ENCODE data around the gene EXOC6B. TPM values are rescaled to one million over a fixed set of nuclear protein-coding genes. Genes with fewer than 3 reads are reported as not detected.

Gene EXOC6B
- total RNA-seq, result 31.3 TPM
- 5.9 TPM for polyA plus RNA-seq (ENCODE audit: insufficient read depth, low read depth, low replicate concordance)
- long read RNA-seq, donor 1, full-length matches to known transcripts, result 1 of 15 reads
- long read RNA-seq, donor 1, partial matches to known transcripts, result 14 of 15 reads
- long read RNA-seq, donor 1, other reads (novel, unspliced or antisense), result 0 of 15 reads
- long read RNA-seq, donor 2, result 0 reads
- long read RNA-seq, donor 3, result 0 reads
- long read RNA-seq, donor 4, full-length matches to known transcripts, result 1 of 1 reads
- long read RNA-seq, donor 4, partial matches to known transcripts, result 0 of 1 reads
- long read RNA-seq, donor 4, other reads (novel, unspliced or antisense), result 0 of 1 reads
- long read RNA-seq, donor 5, result 0 reads
- long read RNA-seq, donor 6, result 0 reads
- long read RNA-seq, donor 7, full-length matches to known transcripts, result 2 of 15 reads
- long read RNA-seq, donor 7, partial matches to known transcripts, result 1 of 15 reads
- long read RNA-seq, donor 7, other reads (novel, unspliced or antisense), result 12 of 15 reads
- long read RNA-seq, donor 8, result 0 reads
- long read RNA-seq, donor 9, full-length matches to known transcripts, result 1 of 1 reads
- long read RNA-seq, donor 9, partial matches to known transcripts, result 0 of 1 reads
- long read RNA-seq, donor 9, other reads (novel, unspliced or antisense), result 0 of 1 reads
- long read RNA-seq, donor 10, result 0 reads

DNA sequence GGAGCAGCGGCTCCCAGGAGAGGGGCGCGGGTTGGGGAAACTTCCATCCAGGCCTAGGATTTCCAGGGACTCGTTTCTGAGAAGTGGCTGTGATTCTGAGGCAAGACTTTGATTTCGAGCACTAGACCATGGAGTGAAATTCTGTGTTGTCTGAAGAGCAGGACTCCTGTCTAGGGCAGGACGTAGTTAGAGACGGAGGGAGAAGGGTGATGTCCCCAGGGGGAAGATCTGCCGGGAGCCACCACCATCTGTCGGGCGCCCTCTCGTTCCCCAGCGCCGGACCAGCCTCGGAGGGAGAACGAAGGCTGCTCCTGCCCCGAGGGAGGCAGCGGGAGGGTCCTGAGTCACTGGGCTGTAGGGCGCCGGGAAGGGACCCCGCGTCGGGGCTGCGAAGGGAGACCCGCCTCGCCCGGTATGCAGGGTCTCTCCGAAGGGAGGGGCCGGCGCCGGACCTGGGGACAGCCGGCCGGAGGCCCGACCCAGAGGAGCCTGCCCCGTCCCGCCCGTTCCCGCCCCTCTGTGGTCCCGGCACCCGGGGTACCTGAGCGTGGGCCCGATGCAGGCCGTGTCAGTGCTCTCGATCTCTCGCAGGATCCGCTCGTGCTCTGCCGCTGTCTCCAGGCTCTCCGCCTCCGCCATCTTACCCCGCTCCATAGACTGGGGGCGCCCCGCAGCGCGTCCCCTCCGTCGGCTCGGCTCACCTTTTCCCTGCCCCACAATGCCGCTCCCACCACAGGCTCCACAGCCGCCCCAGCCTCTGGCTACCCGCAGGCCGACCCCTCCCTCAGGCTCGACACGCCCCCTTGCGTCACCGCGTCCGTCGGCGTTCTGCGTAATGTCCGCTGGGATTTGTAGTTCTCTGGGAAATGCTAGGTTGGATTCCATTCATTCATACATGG, at the start of gene EXOC6B:
EXOC6B (minus strand) TSS at position 777 of the 899 bp plus-strand sequence.
- DNase-seq, result peak; percentile 95 to 97 (median 96)
- peaks cover 0 to 8% (median 4%) of the 10 kb centered on the region in 3 donors for H3K4me1 ChIP-seq (ENCODE audit: control insufficient read depth in 2 of 3, insufficient read depth in 2 of 3, low read depth in 1 of 3, low read length in 3 of 3)
- TF ChIP-seq, protein P1, sequence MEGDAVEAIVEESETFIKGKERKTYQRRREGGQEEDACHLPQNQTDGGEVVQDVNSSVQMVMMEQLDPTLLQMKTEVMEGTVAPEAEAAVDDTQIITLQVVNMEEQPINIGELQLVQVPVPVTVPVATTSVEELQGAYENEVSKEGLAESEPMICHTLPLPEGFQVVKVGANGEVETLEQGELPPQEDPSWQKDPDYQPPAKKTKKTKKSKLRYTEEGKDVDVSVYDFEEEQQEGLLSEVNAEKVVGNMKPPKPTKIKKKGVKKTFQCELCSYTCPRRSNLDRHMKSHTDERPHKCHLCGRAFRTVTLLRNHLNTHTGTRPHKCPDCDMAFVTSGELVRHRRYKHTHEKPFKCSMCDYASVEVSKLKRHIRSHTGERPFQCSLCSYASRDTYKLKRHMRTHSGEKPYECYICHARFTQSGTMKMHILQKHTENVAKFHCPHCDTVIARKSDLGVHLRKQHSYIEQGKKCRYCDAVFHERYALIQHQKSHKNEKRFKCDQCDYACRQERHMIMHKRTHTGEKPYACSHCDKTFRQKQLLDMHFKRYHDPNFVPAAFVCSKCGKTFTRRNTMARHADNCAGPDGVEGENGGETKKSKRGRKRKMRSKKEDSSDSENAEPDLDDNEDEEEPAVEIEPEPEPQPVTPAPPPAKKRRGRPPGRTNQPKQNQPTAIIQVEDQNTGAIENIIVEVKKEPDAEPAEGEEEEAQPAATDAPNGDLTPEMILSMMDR (IDR thresholded peaks at IDR 0.05; ENCODE audit: borderline replicate concordance, extremely low read depth, insufficient read depth), result no peak
- peak within 1 kb of the TSS; percentile 78 to 88 (median 84) for H3K4me3 ChIP-seq (ENCODE audit: low read length in 3 of 3)
- no peaks in the 10 kb centered on the region for H3K27me3 ChIP-seq (ENCODE audit: control insufficient read depth, insufficient read depth, low read length)
- peak within 1 kb of the TSS; percentile 19 to 50 for H3K27ac ChIP-seq (ENCODE audit: low read depth in 2 of 2, low read length in 2 of 2)
- no peaks in the 10 kb centered on the region for H3K36me3 ChIP-seq (ENCODE audit: control insufficient read depth in 2 of 3, insufficient read depth in 3 of 3, low read length in 3 of 3)
- FAIRE-seq, result no peak
- H3K9ac ChIP-seq (ENCODE audit: low read length in 3 of 3), result peak within 1 kb of the TSS; percentile 72 to 87 (median 82)
- intact Hi-C loops (cut with DNase I), result no loop called here
- H3K9me3 ChIP-seq (ENCODE audit: control insufficient read depth in 2 of 3, insufficient read depth in 1 of 3, low read length in 3 of 3), result no peaks in the 10 kb centered on the region

DNA sequence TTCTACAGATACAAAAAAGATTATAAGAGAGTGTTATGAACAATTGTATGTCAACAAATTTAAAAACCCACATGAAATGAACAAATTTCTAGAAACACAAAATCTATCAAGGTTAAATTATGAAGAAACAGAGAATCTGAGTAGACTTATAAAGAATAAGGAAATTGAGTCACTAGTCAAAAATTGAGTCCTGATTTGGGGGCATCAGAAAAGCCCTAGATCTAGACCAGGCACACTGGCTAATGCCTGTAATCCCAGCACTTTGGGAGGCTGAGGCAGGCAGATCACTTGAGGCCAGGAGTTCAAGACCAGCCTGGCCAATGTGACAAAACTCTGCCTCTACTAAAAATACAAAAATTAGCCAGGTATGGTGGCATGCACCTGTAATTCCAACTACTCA, 46.0 kb upstream of the EXOC6B start:
- intact Hi-C loops (cut with DNase I), result no loop called here
- FAIRE-seq (no peak), DNase-seq (no peak)
- TF ChIP-seq, protein P1 (IDR thresholded peaks at IDR 0.05; ENCODE audit: borderline replicate concordance, extremely low read depth, insufficient read depth), result no peak
- Histone ChIP-seq H3K4me3 (ENCODE audit: low read length in 3 of 3) (no peak overlapping the region), H3K27me3 (ENCODE audit: control insufficient read depth, insufficient read depth, low read length) (no peaks in the 10 kb centered on the region), H3K36me3 (ENCODE audit: control insufficient read depth in 2 of 3, insufficient read depth in 3 of 3, low read length in 3 of 3) (no peaks in the 10 kb centered on the region), H3K4me1 (ENCODE audit: control insufficient read depth in 2 of 3, insufficient read depth in 2 of 3, low read depth in 1 of 3, low read length in 3 of 3) (no peaks in the 10 kb centered on the region), H3K9me3 (ENCODE audit: control insufficient read depth in 2 of 3, insufficient read depth in 1 of 3, low read length in 3 of 3) (no peaks in the 10 kb centered on the region), H3K27ac (ENCODE audit: low read depth in 2 of 2, low read length in 2 of 2) (no peak overlapping the region), H3K9ac (ENCODE audit: low read length in 3 of 3) (no peak overlapping the region)

DNA sequence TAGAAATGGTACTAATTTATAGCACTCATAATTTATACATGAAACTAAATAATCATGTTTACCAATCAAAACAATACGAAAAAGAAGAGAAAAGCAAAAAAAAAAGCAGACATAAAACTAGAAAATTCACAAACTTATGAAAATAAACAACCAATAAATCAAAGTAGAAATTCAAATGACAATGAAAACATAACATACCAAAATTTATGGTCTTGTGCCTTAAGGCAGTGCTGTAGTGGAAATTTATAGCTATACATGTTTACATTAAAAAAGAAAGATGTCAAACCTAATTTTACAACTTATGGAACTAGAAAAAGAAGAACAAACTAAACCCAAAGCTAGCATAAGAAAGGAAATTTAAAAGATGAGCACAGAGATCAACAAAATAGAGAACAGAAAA, 45.2 kb upstream of the EXOC6B start:
- FAIRE-seq, result no peak
- no peaks in the 10 kb centered on the region for H3K4me1 ChIP-seq (ENCODE audit: control insufficient read depth in 2 of 3, insufficient read depth in 2 of 3, low read depth in 1 of 3, low read length in 3 of 3)
- H3K36me3 ChIP-seq (ENCODE audit: control insufficient read depth in 2 of 3, insufficient read depth in 3 of 3, low read length in 3 of 3), result no peaks in the 10 kb centered on the region
- TF ChIP-seq, protein P1 (IDR thresholded peaks at IDR 0.05; ENCODE audit: borderline replicate concordance, extremely low read depth, insufficient read depth), result no peak
- intact Hi-C loops (cut with DNase I), result no loop called here
- no peaks in the 10 kb centered on the region for H3K27me3 ChIP-seq (ENCODE audit: control insufficient read depth, insufficient read depth, low read length)
- H3K9ac ChIP-seq (ENCODE audit: low read length in 3 of 3), result no peak overlapping the region
- H3K4me3 ChIP-seq (ENCODE audit: low read length in 3 of 3), result no peak overlapping the region
- H3K9me3 ChIP-seq (ENCODE audit: control insufficient read depth in 2 of 3, insufficient read depth in 1 of 3, low read length in 3 of 3), result no peaks in the 10 kb centered on the region
- no peak overlapping the region for H3K27ac ChIP-seq (ENCODE audit: low read depth in 2 of 2, low read length in 2 of 2)
- DNase-seq, result no peak
